Caco-2 (cell line): ENCODE data around the gene PFKFB4. TPM values are rescaled to one million over a fixed set of nuclear protein-coding genes. Genes with fewer than 3 reads are reported as not detected.

Experiments
- BruUV-seq: library from RNA; stranded (reverse); fragments of 400-500 nt; replicated peaks from 2 replicates; lab custom pipeline; 2021; lab: Mats Ljungman, UMichigan
- CTCF ChIA-PET: fragments of 300-600 bp; sonication (Branson Sonifier 250); formaldehyde crosslinking; loops from one replicate; lab custom pipeline; 2022; ENCODE audit warnings: antibody characterized with exemption; lab: Charles Lee
- POLR2A ChIA-PET: fragments of 300-600 bp; sonication (Branson Sonifier 250); formaldehyde crosslinking; loops from one replicate; lab custom pipeline; 2022; ENCODE audit warnings: antibody characterized with exemption; lab: Charles Lee
- DNase-seq, 2 experiments: peaks; one replicate each; pipeline versions ENCODE4 v3.0.0 to v3.0.0-alpha.2; 2020 to 2022
- H3K27me3 ChIP-seq: replicated peaks from 2 replicates; pipeline ENCODE4 v1.6.0; 2011; ENCODE audit warnings: low read length; ENCODE audit not compliant: control insufficient read depth, insufficient read depth
- H3K36me3 ChIP-seq: 2 replicates; pipeline ENCODE4 v1.5.1; 2011; ENCODE audit warnings: low read length; ENCODE audit not compliant: control insufficient read depth, insufficient read depth
- H3K4me1 ChIP-seq: fragments of 250-450 bp; sonication (Bioruptor Pico); 2 replicates; pipeline ENCODE4 v1.5.1; 2020; ENCODE audit warnings: mild to moderate bottlenecking
- H3K4me3 ChIP-seq: 2 replicates; pipeline ENCODE4 v1.5.1; 2011; ENCODE audit warnings: low read depth, mild to moderate bottlenecking, control low read depth, low read length
- H3K9me3 ChIP-seq: fragments of 250-450 bp; sonication (Bioruptor Pico); 2 replicates; pipeline ENCODE4 v1.5.1; 2020; ENCODE audit warnings: mild to moderate bottlenecking, moderate library complexity
- H3K27ac Mint-ChIP-seq: one replicate; pipeline ENCODE4 v1.8.0; 2022; ENCODE audit warnings: mixed read lengths; ENCODE audit not compliant: unreplicated experiment
- H3K27me3 Mint-ChIP-seq: one replicate; pipeline ENCODE4 v1.8.0; 2022; ENCODE audit warnings: mixed read lengths; ENCODE audit not compliant: insufficient read depth, unreplicated experiment
- H3K36me3 Mint-ChIP-seq: one replicate; pipeline ENCODE4 v1.8.0; 2022; ENCODE audit warnings: mild to moderate bottlenecking, mixed read lengths; ENCODE audit not compliant: insufficient read depth, unreplicated experiment
- H3K4me1 Mint-ChIP-seq: one replicate; pipeline ENCODE4 v1.8.0; 2022; ENCODE audit warnings: low read depth, mixed read lengths; ENCODE audit not compliant: unreplicated experiment
- H3K4me3 Mint-ChIP-seq: one replicate; pipeline ENCODE4 v1.8.0; 2022; ENCODE audit warnings: mild to moderate bottlenecking, moderate library complexity, mixed read lengths; ENCODE audit not compliant: unreplicated experiment
- H3K9me3 Mint-ChIP-seq: one replicate; pipeline ENCODE4 v1.8.0; 2022; ENCODE audit warnings: mixed read lengths; ENCODE audit not compliant: unreplicated experiment
- CTCF ChIP-seq, 2 experiments: fragments of 200-600 bp in 1 of 2; IDR thresholded peaks; 1 replicate in 1 of 2; 2 replicates in 1 of 2; pipeline versions ENCODE4 v1.5.1 to v1.8.0; 2011 to 2022; ENCODE audit warnings: antibody characterized with exemption in 1 of 2, control low read depth in 1 of 2, inconsistent platforms in 1 of 2, low read depth in 1 of 2, low read length in 1 of 2, mild to moderate bottlenecking in 1 of 2, moderate library complexity in 1 of 2; ENCODE audit not compliant: insufficient read depth in 1 of 2, severe bottlenecking in 1 of 2, unreplicated experiment in 1 of 2
- intact Hi-C: fragments of 100-400 bp; cut with micrococcal nuclease; formaldehyde crosslinking; loops from one replicate; pipeline ENCODE4 v1.10.0; 2022; ENCODE audit not compliant: unreplicated experiment
- total RNA-seq: library from RNA; stranded (reverse); gene quantifications from 2 replicates; pipeline ENCODE4 v1.2.3, GENCODE V29; 2022

PFKFB4 gene
- total RNA-seq, 1 experiment from 2014 or later = 11.2 TPM

GRCh38 chr3:48516571-48516970 is 40.0 kb downstream of the PFKFB4 start:
- H3K9me3 Mint-ChIP-seq = no peaks in the 10 kb centered on the region
- Histone ChIP-seq H3K27me3 (no peaks in the 10 kb centered on the region), H3K4me3 (no peak overlapping the region), H3K36me3 (peaks cover 1% of the 10 kb centered on the region; the same call in 1 of the 2 replicates), H3K9me3 (no peaks in the 10 kb centered on the region), H3K4me1 (peaks cover 6% of the 10 kb centered on the region; the same call in 1 of the 2 replicates)
- BruUV-seq = no TSS peak
- H3K36me3 Mint-ChIP-seq = no peaks in the 10 kb centered on the region
- ChIA-PET POLR2A (no interaction called here), CTCF (no interaction called here)
- H3K4me1 Mint-ChIP-seq = no peaks in the 10 kb centered on the region
- no peak overlapping the region for H3K4me3 Mint-ChIP-seq
- no peaks in the 10 kb centered on the region for H3K27me3 Mint-ChIP-seq
- H3K27ac Mint-ChIP-seq = no peak overlapping the region
- intact Hi-C loops = no loop called here
- TF ChIP-seq CTCF (IDR thresholded peaks at IDR 0.05; ENCODE audit: insufficient read depth in 1 of 2, low read depth in 1 of 2, low read length in 1 of 2, severe bottlenecking in 1 of 2, unreplicated experiment in 1 of 2) = no peak
- DNase-seq = no peak

GRCh38 chr3:48514431-48515227 is 42.0 kb downstream of the PFKFB4 start:
- Histone ChIP-seq H3K36me3 (no peaks in the 10 kb centered on the region), H3K4me3 (no peak overlapping the region), H3K9me3 (no peaks in the 10 kb centered on the region), H3K27me3 (no peaks in the 10 kb centered on the region), H3K4me1 (peaks cover 6% of the 10 kb centered on the region; the same call in 1 of the 2 replicates)
- no peaks in the 10 kb centered on the region for H3K9me3 Mint-ChIP-seq
- BruUV-seq = no TSS peak
- H3K27ac Mint-ChIP-seq = no peak overlapping the region
- H3K27me3 Mint-ChIP-seq = no peaks in the 10 kb centered on the region
- DNase-seq = peak in 1 of 2 experiments; percentile 44
- ChIA-PET CTCF (interaction anchor here (0.6 kb wide), 1 partner anchor 13 kb away, joined by 3 read pairs; no protein-coding TSS in a partner anchor), POLR2A (interaction anchor here (0.7 to 1.0 kb wide), 2 partner anchors 41 to 78 kb away, joined by 3 to 6 read pairs; no protein-coding TSS in a partner anchor)
- no peaks in the 10 kb centered on the region for H3K36me3 Mint-ChIP-seq
- no peaks in the 10 kb centered on the region for H3K4me1 Mint-ChIP-seq
- intact Hi-C loops = no loop called here
- no peak for TF ChIP-seq CTCF (IDR thresholded peaks at IDR 0.05; ENCODE audit: insufficient read depth in 1 of 2, low read depth in 1 of 2, low read length in 1 of 2, severe bottlenecking in 1 of 2, unreplicated experiment in 1 of 2)
- no peak overlapping the region for H3K4me3 Mint-ChIP-seq

- no peaks in the 10 kb centered on the region for H3K36me3 ChIP-seq
- no peaks in the 10 kb centered on the region for H3K9me3 Mint-ChIP-seq
- H3K27me3 ChIP-seq = no peaks in the 10 kb centered on the region
- H3K4me1 ChIP-seq = peaks cover 15% of the 10 kb centered on the region
- no TSS peak for BruUV-seq
- H3K27me3 Mint-ChIP-seq = no peaks in the 10 kb centered on the region
- H3K27ac Mint-ChIP-seq = no peak overlapping the region
- ChIA-PET POLR2A (no interaction called here), CTCF (interaction anchor here (0.8 to 1.0 kb wide), 2 partner anchors 38 kb away, joined by 3 read pairs; no protein-coding TSS in a partner anchor)
- H3K36me3 Mint-ChIP-seq = peaks cover 6% of the 10 kb centered on the region
- intact Hi-C loops = no loop called here
- no peaks in the 10 kb centered on the region for H3K9me3 ChIP-seq
- no peak for TF ChIP-seq CTCF (IDR thresholded peaks at IDR 0.05; ENCODE audit: insufficient read depth in 1 of 2, low read depth in 1 of 2, low read length in 1 of 2, severe bottlenecking in 1 of 2, unreplicated experiment in 1 of 2)
- H3K4me1 Mint-ChIP-seq = peaks cover 7% of the 10 kb centered on the region
- H3K4me3 ChIP-seq = no peak overlapping the region
- DNase-seq = no peak
- H3K4me3 Mint-ChIP-seq = no peak overlapping the region
Measured at GRCh38 chr3:48511551-48511950, 45.1 kb downstream of the PFKFB4 start.
